Spleen (tissue), 7 donors: Measurements from ENCODE around the gene PXYLP1.

Experiments
- POLR2AphosphoS5 ChIP-seq, 3 donors: sonication (generic); formaldehyde crosslinking; IDR thresholded peaks; one replicate each; pipeline ENCODE4 v1.5.1; 2017; ENCODE audit warnings: antibody characterized with exemption in 3 of 3
- TF ChIP-seq, protein P1 (sequence below), 11 experiments: fragments of 200-600 bp in 7 of 11; fragments of 450-650 bp in 4 of 11; sonication (generic) in 4 of 11; IDR thresholded peaks in 8 of 11; conservative IDR thresholded peaks in 3 of 11; 1 replicate in 7 of 11; 2 replicates in 4 of 11; pipeline versions ENCODE4 v1.4.0 to v1.8.0; 2016 to 2021; ENCODE audit warnings: antibody characterized with exemption in 11 of 11, inconsistent platforms in 4 of 11, mild to moderate bottlenecking in 1 of 11
- donor health status: DM: no; HTN: no; CAD: no; lungs with moderate emphysema.
- donor health status: DM: no; HTN: no; CAD: no.
- donor health status: DM: no; HTN: no; CAD: no.

DNA sequence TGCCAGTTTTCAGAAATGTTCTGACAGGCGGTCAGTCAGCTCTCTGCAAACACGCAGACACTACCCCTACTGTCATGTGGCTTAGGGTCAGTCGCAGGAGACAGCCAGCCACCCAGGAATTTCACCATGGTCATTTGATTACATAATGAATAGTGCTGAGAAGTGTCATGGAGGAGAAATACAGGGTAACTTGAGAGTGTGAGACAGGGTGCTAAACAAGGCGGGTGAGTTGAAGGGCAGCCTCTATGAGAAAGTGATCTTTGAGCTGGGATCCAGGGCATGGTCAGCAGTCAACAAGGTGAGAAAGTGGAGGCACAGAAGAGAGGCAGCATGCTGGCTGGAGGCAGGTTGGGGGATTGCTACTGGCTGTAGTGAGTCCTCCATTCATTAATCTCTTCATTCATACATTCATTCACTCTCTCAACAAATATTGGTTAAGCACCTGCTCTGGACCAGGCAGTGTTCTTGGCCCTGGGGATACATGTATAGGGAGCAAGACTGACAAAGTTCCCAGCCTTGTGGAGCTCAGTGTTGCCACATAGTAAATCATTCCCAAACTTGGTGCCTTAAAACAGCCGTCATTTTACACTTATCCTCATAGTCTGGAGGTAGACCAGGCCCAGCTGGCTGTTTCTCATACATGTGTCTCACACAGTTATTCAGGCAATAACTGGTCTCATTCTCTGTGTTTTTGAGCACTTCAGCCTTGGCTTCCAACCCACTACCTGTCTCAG, 14.8 kb downstream of the PXYLP1 start:
- TF ChIP-seq POLR2AphosphoS5 (IDR thresholded peaks at IDR 0.05): no peak
- TF ChIP-seq, protein P1, sequence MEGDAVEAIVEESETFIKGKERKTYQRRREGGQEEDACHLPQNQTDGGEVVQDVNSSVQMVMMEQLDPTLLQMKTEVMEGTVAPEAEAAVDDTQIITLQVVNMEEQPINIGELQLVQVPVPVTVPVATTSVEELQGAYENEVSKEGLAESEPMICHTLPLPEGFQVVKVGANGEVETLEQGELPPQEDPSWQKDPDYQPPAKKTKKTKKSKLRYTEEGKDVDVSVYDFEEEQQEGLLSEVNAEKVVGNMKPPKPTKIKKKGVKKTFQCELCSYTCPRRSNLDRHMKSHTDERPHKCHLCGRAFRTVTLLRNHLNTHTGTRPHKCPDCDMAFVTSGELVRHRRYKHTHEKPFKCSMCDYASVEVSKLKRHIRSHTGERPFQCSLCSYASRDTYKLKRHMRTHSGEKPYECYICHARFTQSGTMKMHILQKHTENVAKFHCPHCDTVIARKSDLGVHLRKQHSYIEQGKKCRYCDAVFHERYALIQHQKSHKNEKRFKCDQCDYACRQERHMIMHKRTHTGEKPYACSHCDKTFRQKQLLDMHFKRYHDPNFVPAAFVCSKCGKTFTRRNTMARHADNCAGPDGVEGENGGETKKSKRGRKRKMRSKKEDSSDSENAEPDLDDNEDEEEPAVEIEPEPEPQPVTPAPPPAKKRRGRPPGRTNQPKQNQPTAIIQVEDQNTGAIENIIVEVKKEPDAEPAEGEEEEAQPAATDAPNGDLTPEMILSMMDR (IDR thresholded peaks at IDR 0.05 in 8 of 11, conservative IDR thresholded peaks at IDR 0.05 in 3 of 11): no peak
